Renal pelvis (tissue), 4 donors: ENCODE data around the gene EIF2S2. TPM values are rescaled to one million over a fixed set of nuclear protein-coding genes. Genes with fewer than 3 reads are reported as not detected.
A peak's percentile ranks its signal among the peaks of the same experiment; 100 is the strongest.

Experiments
- DNase-seq: peaks from one replicate; pipeline ENCODE4 v3.0.0-alpha.2; 2013
- polyA plus RNA-seq, 3 donors: library from polyadenylated mRNA; unstranded; fragments of 120-200 nt; gene quantifications; one replicate each; pipeline ENCODE4 v1.2.1, GENCODE V29; 2013; ENCODE audit not compliant: insufficient read length in 3 of 3

The EIF2S2 gene
- polyA plus RNA-seq, 3 donors = 43.3 to 48.3 (median 47.2) TPM

- peak; percentile 83 for DNase-seq
These were observed 42.5 kb downstream of the EIF2S2 start for GRCh38 chr20:34069341-34070078.

GRCh38 chr20:34068001-34068400, 44.0 kb downstream of the EIF2S2 start:
- DNase-seq = no peak

GRCh38 chr20:34066476-34067090, 45.5 kb downstream of the EIF2S2 start:
- no peak for DNase-seq

- no peak for DNase-seq
These were observed 46.8 kb downstream of the EIF2S2 start for GRCh38 chr20:34065260-34065659.

GRCh38 chr20:34064286-34064685, 47.8 kb downstream of the EIF2S2 start:
- DNase-seq = no peak

- no peak for DNase-seq
These were observed 49.2 kb downstream of the EIF2S2 start for GRCh38 chr20:34062570-34063482.

GRCh38 chr20:34061695-34062094, 50.3 kb downstream of the EIF2S2 start:
- DNase-seq = no peak

GRCh38 chr20:34060970-34061369, 51.1 kb downstream of the EIF2S2 start:
- no peak for DNase-seq

- DNase-seq = no peak
These were observed 53.2 kb downstream of the EIF2S2 start for GRCh38 chr20:34058831-34059230.

GRCh38 chr20:34055290-34055689, 56.8 kb downstream of the EIF2S2 start:
- no peak for DNase-seq

- DNase-seq = no peak
These were observed 59.6 kb downstream of the EIF2S2 start for GRCh38 chr20:34052414-34052813.

- no peak for DNase-seq
These were observed 61.9 kb downstream of the EIF2S2 start for GRCh38 chr20:34049897-34050695.

GRCh38 chr20:34049389-34049788, 62.7 kb downstream of the EIF2S2 start:
- DNase-seq = no peak

GRCh38 chr20:34047917-34048316, 64.1 kb downstream of the EIF2S2 start:
- DNase-seq = no peak

- no peak for DNase-seq
These were observed 64.9 kb downstream of the EIF2S2 start for GRCh38 chr20:34047010-34047687.

GRCh38 chr20:34045930-34046725, 65.9 kb downstream of the EIF2S2 start:
- no peak for DNase-seq

GRCh38 chr20:34045294-34045693, 66.7 kb downstream of the EIF2S2 start:
- no peak for DNase-seq

- no peak for DNase-seq
These were observed 69.0 kb downstream of the EIF2S2 start for GRCh38 chr20:34043025-34043424.

- no peak for DNase-seq
These were observed 69.8 kb downstream of the EIF2S2 start for GRCh38 chr20:34042262-34042661.

- DNase-seq = no peak
These were observed 70.8 kb downstream of the EIF2S2 start for GRCh38 chr20:34041226-34041625.
